ENCODE measurements around the gene HHATL.

HHATL gene

DNA sequence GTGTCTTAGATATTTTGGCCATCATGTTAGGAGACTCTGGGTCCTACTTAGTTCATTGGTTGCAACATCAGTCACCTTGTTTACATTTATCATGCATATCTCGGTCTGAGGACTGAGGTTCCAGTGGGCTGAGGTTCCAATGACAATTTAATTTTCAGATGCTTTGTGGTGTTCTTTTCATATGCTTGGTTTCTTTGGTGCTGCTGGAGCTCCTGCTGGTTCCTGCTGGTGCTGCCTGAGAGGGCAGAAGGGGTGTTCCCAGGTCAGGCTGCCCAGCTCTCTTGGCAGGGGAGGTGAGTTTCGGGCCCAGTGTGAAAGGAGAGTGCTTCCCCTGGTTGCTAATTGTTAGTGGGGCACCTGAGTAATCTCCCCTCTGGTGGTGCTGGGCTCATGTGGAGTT, 24.2 kb downstream of the HHATL start:
- WGBS, result 91% methylated on average over 2 of the region's 2 CpGs
- peaks cover 5% of the 10 kb centered on the region; the same call in 1 of the 2 replicates for H3K9me3 ChIP-seq (ENCODE audit: insufficient read depth, low read depth, low read length)

DNA sequence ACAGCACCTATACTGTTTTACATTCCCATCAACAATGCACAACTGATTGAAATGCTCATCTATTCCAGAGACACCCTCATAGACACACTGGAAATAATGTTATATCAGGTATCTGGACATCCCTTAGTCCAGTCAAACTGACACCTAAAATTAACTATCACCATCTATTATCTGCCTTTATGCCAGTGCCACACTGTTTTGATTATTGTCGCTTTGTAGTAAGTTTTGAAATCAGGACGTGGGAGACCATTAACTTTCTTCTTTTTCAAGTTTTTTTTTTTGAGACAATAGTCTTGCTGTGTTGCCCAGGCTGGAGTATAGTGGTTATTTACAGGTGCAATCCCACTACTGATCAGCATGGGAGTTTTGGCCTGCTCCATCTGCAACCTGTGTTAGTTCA, 26.7 kb downstream of the HHATL start:
- no peaks in the 10 kb centered on the region for H3K36me3 ChIP-seq (ENCODE audit: insufficient read depth, low read length)
- no peak overlapping the region for H3K27ac ChIP-seq (ENCODE audit: low read depth, low read length)
- WGBS, result 91% methylated on average over 2 of the region's 2 CpGs

More for the DNA sequence above, 24.2 kb downstream of the HHATL start:
- no peak overlapping the region for H3K9ac ChIP-seq (ENCODE audit: low read depth, low read length)
- H3K27me3 ChIP-seq (ENCODE audit: insufficient read depth, low read length), result no peaks in the 10 kb centered on the region
- H3K4me3 ChIP-seq (ENCODE audit: low read length), result no peak overlapping the region
- no peaks in the 10 kb centered on the region; the same call in 1 of the 2 replicates for H3K4me1 ChIP-seq (ENCODE audit: insufficient read depth, low read length)
- H3K36me3 ChIP-seq (ENCODE audit: insufficient read depth, low read length), result no peaks in the 10 kb centered on the region
- H3K27ac ChIP-seq (ENCODE audit: low read depth, low read length), result no peak overlapping the region

DNA sequence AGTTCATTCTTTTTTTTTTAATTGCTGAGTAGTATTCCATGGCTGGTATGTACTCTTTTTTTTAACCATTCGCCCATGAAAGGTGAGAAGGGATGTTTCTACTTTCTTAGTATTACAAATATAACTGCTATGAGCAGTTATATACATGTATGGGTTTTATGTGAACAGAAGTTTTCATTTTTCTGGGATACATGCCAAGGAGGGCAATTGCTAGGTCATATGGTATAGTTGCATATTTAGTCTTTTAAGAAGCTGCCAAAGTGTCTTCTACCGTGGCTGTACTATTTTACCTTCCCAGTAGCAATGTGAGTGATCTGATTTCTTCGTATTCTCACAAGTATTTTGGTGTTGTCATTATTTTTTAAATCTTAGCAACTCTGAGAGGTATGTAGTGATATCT, 28.5 kb downstream of the HHATL start:
- no peak overlapping the region for H3K9ac ChIP-seq (ENCODE audit: low read depth, low read length)
- no peaks in the 10 kb centered on the region for H3K4me1 ChIP-seq (ENCODE audit: insufficient read depth, low read length)
- H3K27ac ChIP-seq (ENCODE audit: low read depth, low read length), result no peak overlapping the region
- no peak overlapping the region for H3K4me3 ChIP-seq (ENCODE audit: low read length)
- no peaks in the 10 kb centered on the region for H3K27me3 ChIP-seq (ENCODE audit: insufficient read depth, low read length)
- H3K9me3 ChIP-seq (ENCODE audit: insufficient read depth, low read depth, low read length), result peaks cover 5% of the 10 kb centered on the region; the same call in 1 of the 2 replicates
- WGBS, result 89% methylated on average over 2 of the region's 3 CpGs
- H3K36me3 ChIP-seq (ENCODE audit: insufficient read depth, low read length), result no peaks in the 10 kb centered on the region

More for the DNA sequence above, 26.7 kb downstream of the HHATL start:
- Histone ChIP-seq H3K9me3 (ENCODE audit: insufficient read depth, low read depth, low read length) (peaks cover 5% of the 10 kb centered on the region; the same call in 1 of the 2 replicates), H3K9ac (ENCODE audit: low read depth, low read length) (no peak overlapping the region), H3K27me3 (ENCODE audit: insufficient read depth, low read length) (no peaks in the 10 kb centered on the region), H3K4me1 (ENCODE audit: insufficient read depth, low read length) (no peaks in the 10 kb centered on the region), H3K4me3 (ENCODE audit: low read length) (no peak overlapping the region)

DNA sequence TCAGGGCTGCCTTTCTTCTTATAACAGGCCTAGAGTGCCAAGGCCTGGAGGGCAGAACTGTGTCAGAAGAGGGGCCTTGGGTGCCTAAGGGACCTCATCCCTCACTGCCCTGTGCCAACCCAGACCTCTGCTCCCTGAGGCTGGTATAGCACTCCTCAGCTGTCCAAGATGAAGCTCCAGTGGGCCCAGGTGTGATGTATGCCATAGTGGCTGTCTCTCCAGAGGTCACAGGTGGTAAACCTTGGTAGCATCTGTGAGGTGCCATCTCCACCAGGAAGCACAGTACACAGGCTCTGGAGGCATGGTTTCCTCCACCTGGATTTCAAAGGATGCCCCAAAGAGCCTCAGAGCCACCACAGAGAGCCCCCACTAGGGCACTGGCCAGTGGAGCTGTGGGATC, 29.5 kb downstream of the HHATL start:
- no peaks in the 10 kb centered on the region for H3K27me3 ChIP-seq (ENCODE audit: insufficient read depth, low read length)
- no peak overlapping the region for H3K9ac ChIP-seq (ENCODE audit: low read depth, low read length)
- H3K27ac ChIP-seq (ENCODE audit: low read depth, low read length), result no peak overlapping the region
- no peaks in the 10 kb centered on the region for H3K36me3 ChIP-seq (ENCODE audit: insufficient read depth, low read length)
- H3K4me1 ChIP-seq (ENCODE audit: insufficient read depth, low read length), result no peaks in the 10 kb centered on the region
- no peak overlapping the region for H3K4me3 ChIP-seq (ENCODE audit: low read length)
- H3K9me3 ChIP-seq (ENCODE audit: insufficient read depth, low read depth, low read length), result peaks cover 5% of the 10 kb centered on the region; the same call in 1 of the 2 replicates

DNA sequence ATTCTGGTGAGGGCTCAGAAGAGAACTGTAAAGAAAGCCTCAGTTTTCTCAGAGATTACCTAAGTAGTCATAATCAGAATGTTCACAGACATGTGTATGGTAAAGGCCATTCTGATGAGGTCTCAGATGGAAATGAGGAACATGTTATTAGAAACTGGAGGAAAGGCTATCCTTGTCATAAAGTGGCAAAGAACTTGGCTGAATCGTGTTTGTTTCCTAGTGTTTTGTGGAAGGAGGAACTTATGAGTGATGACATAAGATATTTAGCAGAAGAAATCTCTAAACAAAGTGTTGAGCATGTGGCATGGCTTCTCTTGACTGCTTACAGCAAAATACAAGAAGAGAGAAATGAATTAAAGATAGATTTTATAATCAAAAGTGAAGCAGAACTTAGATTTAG, 30.1 kb downstream of the HHATL start:
- Histone ChIP-seq H3K4me1 (ENCODE audit: insufficient read depth, low read length) (no peaks in the 10 kb centered on the region), H3K27ac (ENCODE audit: low read depth, low read length) (no peak overlapping the region), H3K27me3 (ENCODE audit: insufficient read depth, low read length) (no peaks in the 10 kb centered on the region), H3K9me3 (ENCODE audit: insufficient read depth, low read depth, low read length) (peaks cover 5% of the 10 kb centered on the region; the same call in 1 of the 2 replicates), H3K36me3 (ENCODE audit: insufficient read depth, low read length) (no peaks in the 10 kb centered on the region), H3K9ac (ENCODE audit: low read depth, low read length) (no peak overlapping the region), H3K4me3 (ENCODE audit: low read length) (no peak overlapping the region)
- WGBS, result 88% methylated on average over 1 of the region's 1 CpG

DNA sequence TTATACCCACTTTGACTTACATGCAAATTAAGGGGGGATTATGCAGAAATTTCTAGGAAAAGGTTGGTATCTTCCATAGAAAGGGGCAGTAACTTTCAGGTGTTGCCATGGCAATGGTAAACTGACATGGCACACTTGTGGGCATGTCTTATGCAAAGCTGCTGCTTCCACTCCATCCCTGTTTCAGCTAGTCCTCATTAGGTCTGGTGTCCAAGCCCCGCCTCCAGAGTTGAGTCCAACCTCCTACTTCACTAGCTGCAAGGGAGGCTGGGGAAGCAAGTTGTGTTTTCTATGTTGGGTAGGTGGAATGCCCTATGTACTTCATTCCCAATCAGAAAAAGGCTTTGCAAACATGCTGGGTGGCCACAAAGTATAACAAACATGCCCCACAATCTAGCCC, 31.9 kb downstream of the HHATL start:
- no peaks in the 10 kb centered on the region for H3K4me1 ChIP-seq (ENCODE audit: insufficient read depth, low read length)
- H3K27me3 ChIP-seq (ENCODE audit: insufficient read depth, low read length), result no peaks in the 10 kb centered on the region
- WGBS, result 90% methylated on average over 1 of the region's 1 CpG
- H3K9ac ChIP-seq (ENCODE audit: low read depth, low read length), result no peak overlapping the region
- no peak overlapping the region for H3K4me3 ChIP-seq (ENCODE audit: low read length)
- H3K36me3 ChIP-seq (ENCODE audit: insufficient read depth, low read length), result no peaks in the 10 kb centered on the region
- peaks cover under 1% of the 10 kb centered on the region; the same call in 1 of the 2 replicates for H3K9me3 ChIP-seq (ENCODE audit: insufficient read depth, low read depth, low read length)
- no peak overlapping the region for H3K27ac ChIP-seq (ENCODE audit: low read depth, low read length)

DNA sequence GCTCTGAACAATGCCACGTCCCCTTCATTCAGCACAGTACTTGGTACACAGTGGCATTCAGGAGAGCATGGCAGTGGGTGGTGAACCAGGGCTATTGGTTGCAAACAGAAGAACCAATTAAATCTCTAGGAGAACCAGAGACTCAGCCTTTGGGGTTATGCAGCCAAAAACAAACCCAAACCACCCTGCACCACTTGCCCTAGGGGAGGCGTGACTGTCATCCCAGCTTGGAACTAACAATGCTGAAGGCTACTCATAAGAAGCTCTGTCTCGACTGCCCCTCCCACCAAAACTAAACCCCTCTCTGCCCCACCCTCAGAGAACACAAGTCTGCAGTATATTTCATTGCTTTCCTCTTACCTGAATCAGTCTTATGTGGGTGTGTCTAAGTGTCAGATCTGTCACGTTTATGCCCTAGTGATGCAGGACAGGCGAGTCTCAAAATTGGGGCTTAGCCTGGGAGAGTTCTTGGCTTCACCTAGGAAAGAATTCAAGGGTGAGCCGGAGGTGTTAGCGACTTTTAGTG, 32.5 kb downstream of the HHATL start:
- H3K27ac ChIP-seq (ENCODE audit: low read depth, low read length), result no peak overlapping the region
- no peak overlapping the region for H3K9ac ChIP-seq (ENCODE audit: low read depth, low read length)
- WGBS, result 91% methylated on average over 7 of the region's 7 CpGs
- no peaks in the 10 kb centered on the region for H3K4me1 ChIP-seq (ENCODE audit: insufficient read depth, low read length)
- H3K9me3 ChIP-seq (ENCODE audit: insufficient read depth, low read depth, low read length), result no peaks in the 10 kb centered on the region
- H3K36me3 ChIP-seq (ENCODE audit: insufficient read depth, low read length), result no peaks in the 10 kb centered on the region
- no peak overlapping the region for H3K4me3 ChIP-seq (ENCODE audit: low read length)
- H3K27me3 ChIP-seq (ENCODE audit: insufficient read depth, low read length), result no peaks in the 10 kb centered on the region

DNA sequence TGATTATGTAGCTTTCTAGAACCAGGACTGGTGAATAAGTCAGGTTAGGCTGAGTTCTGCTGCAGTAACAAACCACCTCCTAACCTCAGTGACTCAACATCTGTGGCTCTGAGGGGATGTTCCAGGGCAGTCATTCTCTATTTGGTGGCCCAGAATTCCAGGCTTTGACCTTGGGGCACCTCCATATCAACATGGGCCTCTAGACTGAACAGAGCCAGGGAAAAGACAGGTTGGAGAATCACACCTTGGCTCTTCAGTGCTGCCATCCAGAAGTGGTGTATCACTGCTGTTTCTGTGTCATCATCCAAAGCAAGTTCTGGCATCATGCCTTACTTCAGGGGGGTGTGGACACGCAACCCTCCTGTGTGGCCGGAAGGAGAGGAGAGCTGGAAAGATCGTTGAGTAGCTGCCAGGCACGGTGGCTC, 33.8 kb downstream of the HHATL start:
- Histone ChIP-seq H3K9ac (ENCODE audit: low read depth, low read length) (no peak overlapping the region), H3K27me3 (ENCODE audit: insufficient read depth, low read length) (no peaks in the 10 kb centered on the region), H3K4me1 (ENCODE audit: insufficient read depth, low read length) (no peaks in the 10 kb centered on the region), H3K27ac (ENCODE audit: low read depth, low read length) (no peak overlapping the region), H3K9me3 (ENCODE audit: insufficient read depth, low read depth, low read length) (no peaks in the 10 kb centered on the region), H3K36me3 (ENCODE audit: insufficient read depth, low read length) (no peaks in the 10 kb centered on the region), H3K4me3 (ENCODE audit: low read length) (no peak overlapping the region)
- 94% methylated on average over 4 of the region's 4 CpGs for WGBS

DNA sequence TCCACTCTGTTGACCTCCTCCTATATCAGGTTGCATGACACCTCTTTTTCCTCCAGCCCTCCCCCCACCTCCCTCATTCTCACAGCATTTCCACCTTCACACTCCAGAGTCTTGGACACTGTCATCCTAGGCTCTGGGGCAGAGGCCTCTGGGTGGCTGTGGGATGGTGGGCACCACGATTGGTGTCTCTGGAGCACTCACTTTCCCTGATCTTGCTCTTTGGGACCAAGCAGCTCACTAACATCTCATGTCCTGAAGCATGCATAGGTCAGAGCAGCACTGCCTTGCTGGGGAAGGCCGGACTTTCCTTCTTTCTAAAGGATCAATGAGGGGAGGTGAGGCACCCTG, 34.2 kb downstream of the HHATL start:
- no peak overlapping the region for H3K27ac ChIP-seq (ENCODE audit: low read depth, low read length)
- WGBS, result 89% methylated on average over 2 of the region's 2 CpGs
- no peak overlapping the region for H3K4me3 ChIP-seq (ENCODE audit: low read length)
- no peaks in the 10 kb centered on the region for H3K9me3 ChIP-seq (ENCODE audit: insufficient read depth, low read depth, low read length)
- H3K36me3 ChIP-seq (ENCODE audit: insufficient read depth, low read length), result no peaks in the 10 kb centered on the region
- no peaks in the 10 kb centered on the region for H3K27me3 ChIP-seq (ENCODE audit: insufficient read depth, low read length)
- H3K4me1 ChIP-seq (ENCODE audit: insufficient read depth, low read length), result no peaks in the 10 kb centered on the region
- H3K9ac ChIP-seq (ENCODE audit: low read depth, low read length), result no peak overlapping the region

DNA sequence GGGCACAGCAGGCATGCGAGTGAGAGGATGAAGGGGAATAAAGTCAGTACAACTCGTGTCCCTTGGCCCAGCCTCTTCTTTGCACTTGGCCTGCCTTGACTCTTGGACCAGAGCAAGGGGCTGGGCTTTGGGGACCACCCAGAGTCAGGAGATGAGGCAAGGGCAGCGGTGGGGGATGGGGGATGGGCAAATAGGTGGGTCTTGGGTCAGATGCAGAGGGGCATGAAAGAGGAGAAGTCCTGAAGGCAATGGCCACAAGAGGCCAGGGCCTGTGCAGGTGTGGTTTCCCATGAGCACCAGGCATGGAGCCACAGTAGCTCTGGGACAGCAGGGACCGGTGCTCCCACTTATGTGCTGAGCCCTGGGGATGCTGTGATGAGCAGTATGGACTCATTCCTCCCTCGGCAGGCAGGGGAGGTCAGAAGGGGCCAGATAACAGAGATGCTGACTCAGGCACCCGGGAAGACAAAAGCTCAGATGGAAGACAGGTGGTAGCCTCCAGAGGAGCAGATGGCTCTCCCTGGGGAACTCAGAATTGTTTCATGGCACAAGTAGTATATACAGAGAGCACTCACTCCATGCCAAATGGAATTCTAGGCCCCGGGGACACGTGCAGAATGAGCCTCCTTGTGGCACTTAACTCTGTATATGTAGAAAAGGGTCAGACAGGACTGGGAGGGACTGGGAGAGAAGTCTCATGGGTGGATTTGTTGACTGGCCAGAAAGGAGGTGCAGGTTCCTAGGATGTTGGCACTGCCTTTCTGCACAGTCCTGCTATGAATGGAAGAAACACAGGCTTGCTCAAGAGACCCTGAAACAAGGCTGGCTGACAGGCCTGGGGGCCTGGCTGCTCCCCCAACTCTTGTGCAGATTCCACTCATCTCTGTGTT, 34.8 kb downstream of the HHATL start:
- no peaks in the 10 kb centered on the region for H3K4me1 ChIP-seq (ENCODE audit: insufficient read depth, low read length)
- 72% methylated on average over 8 of the region's 8 CpGs for WGBS
- no peaks in the 10 kb centered on the region for H3K36me3 ChIP-seq (ENCODE audit: insufficient read depth, low read length)
- no peak overlapping the region for H3K27ac ChIP-seq (ENCODE audit: low read depth, low read length)
- H3K4me3 ChIP-seq (ENCODE audit: low read length), result no peak overlapping the region
- no peaks in the 10 kb centered on the region for H3K9me3 ChIP-seq (ENCODE audit: insufficient read depth, low read depth, low read length)
- no peaks in the 10 kb centered on the region for H3K27me3 ChIP-seq (ENCODE audit: insufficient read depth, low read length)
- no peak overlapping the region for H3K9ac ChIP-seq (ENCODE audit: low read depth, low read length)

DNA sequence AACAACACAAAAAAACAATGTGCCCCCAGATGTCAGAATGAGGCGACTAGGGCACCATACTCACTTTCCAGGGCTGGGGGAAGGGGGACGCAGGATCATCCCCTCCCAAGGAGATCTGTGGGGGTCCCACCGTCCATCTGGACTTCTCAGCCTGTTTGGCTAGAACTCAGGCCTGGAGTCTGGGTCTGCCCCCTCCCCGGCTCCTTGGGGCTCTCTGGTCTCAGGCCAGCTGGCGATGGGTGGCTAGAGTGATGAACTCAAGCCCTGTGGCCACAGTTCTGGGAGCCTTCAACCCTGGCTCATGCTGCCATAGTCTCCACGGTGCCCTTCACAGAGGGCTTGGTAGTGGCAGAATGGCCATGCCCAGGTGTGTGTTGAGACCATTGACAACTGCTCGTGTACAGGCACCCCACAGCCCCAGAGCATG, 35.5 kb downstream of the HHATL start:
- no peaks in the 10 kb centered on the region for H3K4me1 ChIP-seq (ENCODE audit: insufficient read depth, low read length)
- no peaks in the 10 kb centered on the region for H3K36me3 ChIP-seq (ENCODE audit: insufficient read depth, low read length)
- no peak overlapping the region for H3K9ac ChIP-seq (ENCODE audit: low read depth, low read length)
- H3K4me3 ChIP-seq (ENCODE audit: low read length), result no peak overlapping the region
- WGBS, result 86% methylated on average over 7 of the region's 7 CpGs
- no peaks in the 10 kb centered on the region for H3K9me3 ChIP-seq (ENCODE audit: insufficient read depth, low read depth, low read length)
- no peak overlapping the region for H3K27ac ChIP-seq (ENCODE audit: low read depth, low read length)
- no peaks in the 10 kb centered on the region for H3K27me3 ChIP-seq (ENCODE audit: insufficient read depth, low read length)

Data from HUES64 (cell line).